GM19025 (cell line): ENCODE data around the gene PRXL2C.

Source experiments
- ATAC-seq: cut with Tn5 transposase; IDR thresholded peaks from one replicate; pipeline ENCODE4 v1.9.1; 2021; ENCODE audit warnings: mild to moderate bottlenecking, low read depth, moderate library complexity; ENCODE audit not compliant: unreplicated experiment

PRXL2C gene

DNA sequence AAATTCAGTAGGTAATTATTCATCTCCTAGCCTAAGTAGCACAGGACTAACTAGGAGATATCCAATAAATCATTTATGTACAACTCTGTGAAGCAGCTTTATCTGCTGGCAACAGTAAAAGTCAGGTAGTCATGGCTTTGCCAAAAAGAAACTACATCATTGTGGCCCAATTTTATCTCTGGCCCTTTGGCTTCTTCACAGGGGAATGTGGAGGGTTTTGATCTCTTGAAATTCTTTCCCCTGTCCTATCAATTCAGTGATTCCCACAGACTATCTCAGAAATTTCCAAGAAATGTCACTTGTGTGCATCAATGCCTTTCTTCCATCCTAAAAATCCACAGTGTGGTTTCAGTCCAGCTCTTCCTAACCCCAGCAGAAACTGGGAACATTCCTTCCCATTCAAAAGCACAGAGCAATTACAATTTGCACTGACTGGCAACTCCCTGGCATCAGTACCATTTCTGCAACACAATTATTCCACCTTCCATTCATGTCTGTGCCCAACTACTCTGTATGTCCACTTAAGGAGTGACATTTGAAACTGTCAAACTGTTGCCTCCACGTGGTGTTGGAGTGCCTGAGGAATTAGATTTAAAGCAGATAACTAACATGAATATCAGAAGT lies 42.0 kb downstream of the PRXL2C start:
- ATAC-seq = no peak

DNA sequence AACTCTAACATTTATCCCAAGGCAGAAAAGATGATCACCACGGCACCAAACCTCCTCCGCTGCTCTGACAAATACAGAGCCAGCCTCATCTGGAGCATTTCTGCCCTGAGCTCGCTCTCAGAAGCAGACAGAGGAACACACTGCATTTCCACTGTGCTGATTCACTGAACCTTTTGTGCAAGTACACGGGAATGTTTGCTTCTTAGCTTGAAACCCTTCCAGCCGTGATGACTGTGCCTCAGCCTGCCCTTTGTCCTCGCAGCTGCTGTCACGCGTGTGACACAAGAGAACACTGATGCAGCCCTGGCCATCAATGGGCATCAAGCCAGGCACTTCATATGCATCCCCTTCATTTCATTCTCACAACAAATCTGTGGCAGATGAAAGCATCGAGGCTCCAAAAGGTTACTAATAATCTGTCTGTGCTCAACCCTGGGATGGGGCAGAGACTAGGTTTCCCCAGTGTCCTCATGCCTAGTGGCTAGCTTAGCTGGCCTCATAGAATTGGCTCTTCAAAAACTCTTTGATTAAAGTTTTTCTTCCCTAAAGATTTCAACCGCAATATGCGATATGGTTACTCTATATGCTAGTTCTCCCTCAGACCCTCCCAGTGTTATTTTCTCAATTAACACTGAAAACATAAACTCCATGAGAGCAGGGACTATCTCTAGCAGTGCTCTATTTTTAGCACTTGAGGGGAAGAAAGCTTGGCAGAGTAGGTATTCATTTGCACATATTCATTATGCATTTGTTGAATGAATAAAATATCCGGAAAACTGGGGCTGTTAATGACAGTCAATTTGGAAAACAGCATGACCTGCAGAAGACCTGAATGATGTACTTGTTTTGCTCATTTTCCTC lies 42.8 kb downstream of the PRXL2C start:
- no peak for ATAC-seq

DNA sequence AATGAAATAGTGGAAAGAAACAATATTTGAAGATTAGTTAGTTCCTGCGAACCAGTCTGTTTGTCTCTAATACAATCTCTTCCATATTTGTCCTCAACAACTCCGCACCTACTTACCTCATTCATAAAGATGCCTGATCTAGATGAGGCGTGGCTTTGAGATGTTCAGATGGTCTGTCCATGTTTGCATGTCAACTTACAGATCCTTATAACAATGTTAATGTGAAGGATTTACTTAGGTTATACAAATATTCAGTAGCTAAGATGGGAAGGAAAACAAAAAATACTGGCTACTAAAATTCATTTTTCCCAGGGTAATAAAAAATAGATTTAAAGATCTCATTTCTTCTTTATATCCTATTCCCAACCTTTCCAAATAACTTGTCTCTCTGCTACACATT lies 43.8 kb downstream of the PRXL2C start:
- no peak for ATAC-seq

DNA sequence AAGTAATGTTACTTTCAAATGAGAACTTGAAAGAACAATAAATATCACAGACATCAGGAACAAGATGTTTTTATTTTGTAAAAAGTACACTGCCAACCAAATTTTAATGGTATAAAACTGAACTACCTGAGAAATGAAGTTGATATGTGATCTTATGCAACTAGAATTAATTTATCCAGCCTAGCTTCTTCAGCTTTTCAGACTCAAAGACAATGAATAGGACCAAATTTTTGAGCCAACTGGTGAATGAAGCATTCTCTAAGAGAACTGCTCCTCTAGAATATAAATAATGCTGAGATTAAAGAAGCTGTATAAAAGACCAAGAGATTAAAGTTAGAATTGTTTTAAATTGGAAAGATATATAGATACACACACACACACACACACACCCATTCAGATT lies 45.4 kb downstream of the PRXL2C start:
- no peak for ATAC-seq

DNA sequence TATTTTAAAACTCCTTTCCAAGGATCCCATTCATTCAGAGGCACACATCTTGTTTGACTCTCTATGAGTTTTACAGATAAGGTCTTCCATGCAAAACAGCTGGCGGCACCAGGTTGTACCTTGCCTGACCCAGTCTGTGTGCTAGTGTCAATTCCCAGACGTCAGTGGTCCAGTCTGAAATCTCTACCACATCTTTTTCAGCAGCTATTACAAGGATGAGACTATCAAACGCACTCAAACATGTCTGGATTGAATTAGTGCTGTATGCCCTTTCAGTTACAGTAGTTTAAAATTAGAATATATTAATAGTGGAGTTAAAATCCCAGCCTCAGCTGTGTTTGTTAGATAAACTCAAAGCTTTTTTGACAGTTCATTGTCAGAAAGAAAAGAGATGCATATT lies 47.1 kb downstream of the PRXL2C start:
- ATAC-seq = no peak

DNA sequence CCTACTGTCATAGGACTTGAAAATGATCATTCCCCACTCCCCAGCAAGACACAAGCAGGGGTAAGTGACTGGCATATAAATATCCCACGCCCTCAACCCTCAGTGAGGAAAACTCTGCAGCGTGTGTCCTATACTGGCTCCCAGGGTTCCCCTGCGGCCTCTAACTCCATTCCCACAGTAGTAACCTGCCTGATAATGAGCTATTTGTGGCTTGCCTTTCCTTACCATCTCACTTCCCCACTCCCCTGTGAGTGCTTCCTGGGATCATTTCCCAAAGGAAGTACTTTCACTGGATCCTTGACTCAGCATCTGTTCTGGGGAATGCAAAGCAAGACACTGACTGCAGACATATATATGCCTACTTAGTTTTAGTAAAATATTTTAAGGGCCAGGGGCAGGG lies 49.8 kb downstream of the PRXL2C start:
- ATAC-seq = no peak

DNA sequence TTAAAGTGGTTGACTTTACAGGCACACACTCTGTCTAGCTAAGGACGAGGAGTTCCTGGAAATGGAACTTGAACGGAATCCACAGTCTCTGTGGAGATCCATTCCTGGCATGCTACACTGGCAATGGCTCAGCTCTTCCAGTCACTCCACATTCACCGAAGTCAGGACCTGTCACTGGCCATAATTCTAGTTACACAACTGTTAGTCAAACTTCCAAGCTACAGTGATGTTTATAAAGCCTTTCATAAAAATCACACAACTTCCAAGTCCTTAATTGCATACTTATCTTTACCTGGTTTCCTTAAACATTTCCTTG lies 51.2 kb downstream of the PRXL2C start:
- ATAC-seq = no peak

DNA sequence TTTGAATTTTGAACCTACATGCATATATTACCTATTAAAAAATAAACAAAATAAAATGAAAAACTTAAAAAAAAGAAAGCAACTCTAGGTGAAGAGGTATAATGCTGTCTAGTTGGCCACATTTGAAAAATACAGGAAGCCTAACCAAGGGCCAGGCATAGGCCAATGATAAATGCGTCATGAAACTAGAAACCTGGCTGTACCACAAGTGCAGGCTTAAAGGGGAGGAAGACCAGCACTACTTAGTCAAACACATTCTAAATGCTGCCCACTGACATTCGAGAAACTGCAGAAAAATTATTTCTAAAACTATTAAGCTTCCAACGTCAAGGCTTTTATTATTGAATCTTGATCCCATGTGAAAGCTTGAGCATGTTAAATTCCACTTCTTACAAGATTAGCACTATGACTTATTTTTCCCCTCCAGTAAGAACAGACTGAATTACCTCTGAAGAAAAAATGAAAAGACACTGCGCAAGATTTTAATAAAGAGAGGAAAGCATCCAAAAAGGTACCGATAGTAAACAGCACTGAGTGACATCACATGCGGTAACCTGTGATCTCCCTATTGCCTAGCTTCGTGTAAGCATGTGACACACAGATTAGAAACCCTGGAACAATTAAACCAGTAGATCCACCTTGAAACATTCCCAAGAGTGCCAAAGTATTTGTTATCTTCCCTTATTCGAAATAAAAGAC lies 51.7 kb downstream of the PRXL2C start:
- no peak for ATAC-seq

DNA sequence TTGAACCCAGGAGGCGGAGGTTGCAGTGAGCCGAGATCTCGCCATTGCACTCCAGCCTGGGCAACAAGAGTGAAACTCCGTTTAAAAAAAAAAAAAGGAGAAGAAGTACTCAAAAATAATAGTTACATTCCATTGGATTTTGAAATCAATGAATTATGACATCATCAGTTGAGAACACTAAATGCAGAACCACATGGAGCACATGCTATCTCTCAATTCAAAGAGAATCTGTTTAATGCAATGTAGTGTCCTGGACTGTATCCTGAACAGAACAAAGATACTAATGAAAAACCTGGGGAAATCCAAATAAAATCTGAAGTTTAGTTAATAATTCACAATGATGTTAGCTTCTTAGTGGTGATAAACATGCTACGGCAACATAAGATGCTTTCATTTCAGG lies 55.8 kb downstream of the PRXL2C start:
- ATAC-seq = no peak

DNA sequence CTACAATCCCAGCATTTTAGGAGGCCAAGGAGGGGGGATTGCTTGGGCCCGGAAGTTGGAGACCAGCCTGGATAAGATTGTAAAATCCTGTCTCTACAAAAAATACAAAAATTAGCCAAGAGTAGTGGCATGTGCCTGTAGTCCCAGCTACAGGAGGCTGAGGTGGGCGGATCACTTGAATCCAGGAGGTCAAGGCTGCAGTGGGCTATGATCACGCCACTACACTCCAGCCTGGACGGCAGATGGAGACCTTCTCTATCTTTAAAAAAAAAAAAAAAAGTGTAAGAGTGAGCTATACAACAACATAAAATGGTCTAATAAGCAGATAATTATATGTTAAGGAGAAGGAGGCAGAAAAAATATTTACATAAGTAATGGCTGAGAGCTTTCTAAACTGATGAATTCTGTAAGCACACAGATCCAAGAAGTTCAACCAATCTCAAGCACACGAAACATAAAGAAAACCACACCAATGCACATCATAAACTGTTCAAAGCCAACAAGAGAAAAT lies 58.5 kb downstream of the PRXL2C start:
- ATAC-seq = no peak
